Heart left ventricle (tissue), 13 donors: ENCODE results near the gene FBN1.

Experiments used
- POLR2A ChIP-seq, 2 donors: fragments of 450-650 bp; IDR thresholded peaks; one replicate each; pipeline ENCODE4 v1.6.1; 2017; ENCODE audit warnings: antibody characterized with exemption in 2 of 2, mild to moderate bottlenecking in 2 of 2, moderate library complexity in 2 of 2
- TF ChIP-seq, protein P1 (sequence below), 12 donors: fragments of 200-600 bp; sonication (generic) in 4 of 12; IDR thresholded peaks; one replicate each; pipeline versions ENCODE4 v1.5.0 to v1.8.0; 2018 to 2022; ENCODE audit warnings: antibody characterized with exemption in 12 of 12, mild to moderate bottlenecking in 5 of 12
- donor health status: ischemic (EF 13 %, LVEDD 7.1; RV severe dilation, severe dysfunction).
- donor health status: DM: no; HTN: yes; CAD: no.
- donor health status: DM: no; HTN: no; CAD: no.
- donor health status: ischemic (EF 25% LVEDD 6.9; RV normal size, moderate dysfunction).
- donor health status: ischemic (EF 25% LVEDD 5.7; RV mildly dilated, moderate dysfunction).
- donor health status: ischemic (EF 35%, LVEDD 5.7; RV mildly dilated, moderate dysfunction).
- donor health status: nonischemic (EF 11% LVEDD 7.7; RV severe dilation, severe dysfunction).
- donor health status: DM: yes; HTN: yes; CAD: no.
- donor health status: PGD.
- donor health status: ischemic (EF 29% LVEDD 5.4; RV normal size, mild dysfunction).
- donor health status: nonischemic (EF 23%, LVEDD 6.1; RV moderate dilation, normal function).

DNA sequence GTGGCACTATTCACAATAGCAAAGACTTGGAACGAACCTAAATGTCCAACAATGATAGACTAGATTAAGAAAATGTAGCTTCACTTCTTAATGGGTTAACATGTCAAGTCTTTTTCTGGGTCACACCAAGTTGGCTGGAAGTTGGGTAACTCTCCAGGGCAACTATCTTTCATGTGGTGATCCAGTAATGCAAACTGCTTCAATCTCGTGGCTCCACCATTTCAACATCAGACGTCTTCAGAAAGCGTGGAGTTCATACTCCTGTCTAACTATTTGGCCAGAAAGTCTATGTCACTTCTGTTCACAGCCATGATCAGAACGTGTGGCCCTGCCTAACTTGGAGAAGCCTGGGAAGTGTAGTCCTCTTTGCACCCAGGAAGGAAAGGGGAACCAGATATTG lies 282.0 kb downstream of the FBN1 start:
- no peak for TF ChIP-seq POLR2A (IDR thresholded peaks at IDR 0.05)
- TF ChIP-seq, protein P1, sequence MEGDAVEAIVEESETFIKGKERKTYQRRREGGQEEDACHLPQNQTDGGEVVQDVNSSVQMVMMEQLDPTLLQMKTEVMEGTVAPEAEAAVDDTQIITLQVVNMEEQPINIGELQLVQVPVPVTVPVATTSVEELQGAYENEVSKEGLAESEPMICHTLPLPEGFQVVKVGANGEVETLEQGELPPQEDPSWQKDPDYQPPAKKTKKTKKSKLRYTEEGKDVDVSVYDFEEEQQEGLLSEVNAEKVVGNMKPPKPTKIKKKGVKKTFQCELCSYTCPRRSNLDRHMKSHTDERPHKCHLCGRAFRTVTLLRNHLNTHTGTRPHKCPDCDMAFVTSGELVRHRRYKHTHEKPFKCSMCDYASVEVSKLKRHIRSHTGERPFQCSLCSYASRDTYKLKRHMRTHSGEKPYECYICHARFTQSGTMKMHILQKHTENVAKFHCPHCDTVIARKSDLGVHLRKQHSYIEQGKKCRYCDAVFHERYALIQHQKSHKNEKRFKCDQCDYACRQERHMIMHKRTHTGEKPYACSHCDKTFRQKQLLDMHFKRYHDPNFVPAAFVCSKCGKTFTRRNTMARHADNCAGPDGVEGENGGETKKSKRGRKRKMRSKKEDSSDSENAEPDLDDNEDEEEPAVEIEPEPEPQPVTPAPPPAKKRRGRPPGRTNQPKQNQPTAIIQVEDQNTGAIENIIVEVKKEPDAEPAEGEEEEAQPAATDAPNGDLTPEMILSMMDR (IDR thresholded peaks at IDR 0.05): no peak
